ENCODE results near the gene ICA1. TPM values are rescaled to one million over a fixed set of nuclear protein-coding genes. Genes with fewer than 3 reads are reported as not detected.

Gene ICA1
- total and polyA plus RNA-seq, 12 donors: 29.5 to 92.1 (median 56.8) TPM

GRCh38 chr7:8278183-8278582 is 16.2 kb upstream of the ICA1 start:
- intact Hi-C loops (cut with DNase I): no loop called here

DNA sequence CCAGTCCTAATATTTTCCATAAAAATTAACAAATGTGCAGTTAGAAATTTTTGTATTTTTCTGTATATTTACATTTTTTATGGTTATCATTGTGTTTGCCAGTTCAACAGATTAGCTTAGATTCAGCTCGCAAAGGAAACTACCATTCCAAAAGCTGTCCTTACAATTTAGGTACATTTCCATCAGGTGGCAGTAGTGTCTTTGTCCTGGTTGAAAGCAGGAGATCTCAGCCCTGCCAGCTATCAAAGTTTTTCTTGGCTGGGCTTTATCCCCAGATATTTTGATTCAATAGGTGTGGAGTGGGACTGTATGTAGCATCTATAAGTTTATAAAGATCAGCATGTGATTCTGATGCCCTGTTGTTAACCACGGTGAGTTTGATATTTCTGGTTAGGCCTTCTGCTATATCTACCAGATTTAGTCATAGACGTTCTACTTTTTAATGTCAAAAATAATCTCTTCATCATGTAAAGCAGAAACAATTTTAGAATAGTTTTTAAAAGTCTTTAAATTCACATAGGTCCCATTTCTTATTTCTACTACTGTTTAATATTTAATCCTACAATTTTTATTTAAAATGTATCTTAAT is 15.5 kb upstream of the ICA1 start:
- intact Hi-C loops (cut with DNase I): no loop called here
- TF ChIP-seq, protein P1, sequence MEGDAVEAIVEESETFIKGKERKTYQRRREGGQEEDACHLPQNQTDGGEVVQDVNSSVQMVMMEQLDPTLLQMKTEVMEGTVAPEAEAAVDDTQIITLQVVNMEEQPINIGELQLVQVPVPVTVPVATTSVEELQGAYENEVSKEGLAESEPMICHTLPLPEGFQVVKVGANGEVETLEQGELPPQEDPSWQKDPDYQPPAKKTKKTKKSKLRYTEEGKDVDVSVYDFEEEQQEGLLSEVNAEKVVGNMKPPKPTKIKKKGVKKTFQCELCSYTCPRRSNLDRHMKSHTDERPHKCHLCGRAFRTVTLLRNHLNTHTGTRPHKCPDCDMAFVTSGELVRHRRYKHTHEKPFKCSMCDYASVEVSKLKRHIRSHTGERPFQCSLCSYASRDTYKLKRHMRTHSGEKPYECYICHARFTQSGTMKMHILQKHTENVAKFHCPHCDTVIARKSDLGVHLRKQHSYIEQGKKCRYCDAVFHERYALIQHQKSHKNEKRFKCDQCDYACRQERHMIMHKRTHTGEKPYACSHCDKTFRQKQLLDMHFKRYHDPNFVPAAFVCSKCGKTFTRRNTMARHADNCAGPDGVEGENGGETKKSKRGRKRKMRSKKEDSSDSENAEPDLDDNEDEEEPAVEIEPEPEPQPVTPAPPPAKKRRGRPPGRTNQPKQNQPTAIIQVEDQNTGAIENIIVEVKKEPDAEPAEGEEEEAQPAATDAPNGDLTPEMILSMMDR (IDR thresholded peaks at IDR 0.05): peak in 4 of 9 donors; percentile 11 to 28 (median 15)
- H3K36me3 ChIP-seq: no peaks in the 10 kb centered on the region
- H3K27ac ChIP-seq: no peak overlapping the region
- H3K4me3 ChIP-seq: no peak overlapping the region
- DNase-seq (no peak), ATAC-seq (no peak)
- H3K27me3 ChIP-seq: no peaks in the 10 kb centered on the region
- H3K9me3 ChIP-seq: peaks cover 0 to 5% (median 0%) of the 10 kb centered on the region in 11 donors
- peaks cover 0 to 5% (median 0%) of the 10 kb centered on the region in 9 donors for H3K4me1 ChIP-seq
- 66 to 69% methylated on average over 3 of the region's 3 CpGs for WGBS, 2 donors

More at GRCh38 chr7:8278183-8278582, 16.2 kb upstream of the ICA1 start:
- DNase-seq (no peak), ATAC-seq (no peak)
- TF ChIP-seq, protein P1 (IDR thresholded peaks at IDR 0.05): no peak
- Histone ChIP-seq H3K36me3 (no peaks in the 10 kb centered on the region), H3K4me3 (no peak overlapping the region), H3K4me1 (peaks cover 0 to 8% (median under 1%) of the 10 kb centered on the region in 9 donors), H3K27ac (no peak overlapping the region), H3K27me3 (no peaks in the 10 kb centered on the region), H3K9me3 (peaks cover 0 to 5% (median 0%) of the 10 kb centered on the region in 11 donors)
- 63 to 67% methylated on average over 2 of the region's 2 CpGs for WGBS, 2 donors

DNA sequence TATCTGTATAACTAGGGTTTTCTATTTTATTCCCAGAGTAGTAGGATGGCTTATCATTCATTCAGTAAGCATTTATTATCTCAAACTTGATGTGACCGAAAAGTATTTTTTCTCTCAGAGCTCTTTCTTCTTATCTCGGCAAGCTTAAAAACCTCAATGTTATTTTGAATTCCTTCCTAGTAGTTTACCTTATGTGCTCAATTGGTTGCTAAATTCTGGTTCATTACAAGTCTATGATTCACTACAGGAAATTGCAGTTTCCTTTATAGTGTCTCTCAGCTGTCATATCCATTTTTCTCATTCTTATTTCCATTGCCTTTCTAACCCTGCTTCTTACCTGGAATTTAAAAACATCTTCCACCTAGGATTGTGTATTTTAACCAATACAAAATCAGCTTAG is 12.6 kb upstream of the ICA1 start:
- H3K27me3 ChIP-seq: no peaks in the 10 kb centered on the region
- no peak overlapping the region for H3K27ac ChIP-seq
- TF ChIP-seq, protein P1 (IDR thresholded peaks at IDR 0.05): no peak
- DNase-seq (no peak), ATAC-seq (no peak)
- intact Hi-C loops (cut with DNase I): no loop called here
- H3K36me3 ChIP-seq: no peaks in the 10 kb centered on the region
- H3K4me1 ChIP-seq: no peaks in the 10 kb centered on the region
- H3K4me3 ChIP-seq: no peak overlapping the region
- 74 to 78% methylated on average over 2 of the region's 2 CpGs for WGBS, 2 donors
- peaks cover 0 to 5% (median 0%) of the 10 kb centered on the region in 11 donors for H3K9me3 ChIP-seq

- ATAC-seq: no peak
- no peak for DNase-seq
- Histone ChIP-seq H3K4me1 (no peaks in the 10 kb centered on the region), H3K27me3 (no peaks in the 10 kb centered on the region), H3K36me3 (no peaks in the 10 kb centered on the region), H3K27ac (no peak overlapping the region), H3K9me3 (peaks cover 0 to under 1% (median 0%) of the 10 kb centered on the region in 11 donors), H3K4me3 (no peak overlapping the region)
- TF ChIP-seq, protein P1 (IDR thresholded peaks at IDR 0.05): no peak
- intact Hi-C loops (cut with DNase I): no loop called here
Observed at GRCh38 chr7:8271960-8272359, 10.0 kb upstream of the ICA1 start.

Measured in heart right ventricle (tissue), 16 donors.